GM18909 (cell line): ENCODE measurements around the gene CCND1.

Experiments used
- ATAC-seq: cut with Tn5 transposase; IDR thresholded peaks from one replicate; pipeline ENCODE4 v1.9.1; 2021; ENCODE audit warnings: mild to moderate bottlenecking; ENCODE audit not compliant: unreplicated experiment, poor library complexity

Gene CCND1

GRCh38 chr11:69639831-69640230, 1.1 kb upstream of the CCND1 start:
- ATAC-seq, result no peak

- no peak for ATAC-seq
Observed at GRCh38 chr11:69640260-69640994, 529 bp upstream of the CCND1 start.

GRCh38 chr11:69641681-69642548, 959 bp downstream of the CCND1 start:
- ATAC-seq, result no peak

- no peak for ATAC-seq
Observed at GRCh38 chr11:69642549-69642912, 1.6 kb downstream of the CCND1 start.

GRCh38 chr11:69642913-69643632, 2.1 kb downstream of the CCND1 start:
- ATAC-seq, result peak; percentile 58

GRCh38 chr11:69643646-69644045, 2.7 kb downstream of the CCND1 start:
- ATAC-seq, result no peak

- ATAC-seq, result no peak
Observed at GRCh38 chr11:69644071-69644961, 3.4 kb downstream of the CCND1 start.

- no peak for ATAC-seq
Observed at GRCh38 chr11:69644962-69645675, 4.2 kb downstream of the CCND1 start.

GRCh38 chr11:69645801-69646492, 5.0 kb downstream of the CCND1 start:
- ATAC-seq, result no peak

GRCh38 chr11:69646493-69647389, 5.8 kb downstream of the CCND1 start:
- ATAC-seq, result no peak

GRCh38 chr11:69647390-69647748, 6.4 kb downstream of the CCND1 start:
- no peak for ATAC-seq

GRCh38 chr11:69647761-69648497, 7.0 kb downstream of the CCND1 start:
- no peak for ATAC-seq

- ATAC-seq, result no peak
Observed at GRCh38 chr11:69648679-69649575, 8.0 kb downstream of the CCND1 start.

- no peak for ATAC-seq
Observed at GRCh38 chr11:69649576-69649900, 8.6 kb downstream of the CCND1 start.

- no peak for ATAC-seq
Observed at GRCh38 chr11:69650081-69650831, 9.3 kb downstream of the CCND1 start.
